AML-193 (cell line): ENCODE data around the gene POLN.

Source experiments
- DNase-seq, 2 experiments: peaks; one replicate each; lab custom pipeline; 2025; lab: John Stamatoyannopoulos, UW

Gene POLN

DNA sequence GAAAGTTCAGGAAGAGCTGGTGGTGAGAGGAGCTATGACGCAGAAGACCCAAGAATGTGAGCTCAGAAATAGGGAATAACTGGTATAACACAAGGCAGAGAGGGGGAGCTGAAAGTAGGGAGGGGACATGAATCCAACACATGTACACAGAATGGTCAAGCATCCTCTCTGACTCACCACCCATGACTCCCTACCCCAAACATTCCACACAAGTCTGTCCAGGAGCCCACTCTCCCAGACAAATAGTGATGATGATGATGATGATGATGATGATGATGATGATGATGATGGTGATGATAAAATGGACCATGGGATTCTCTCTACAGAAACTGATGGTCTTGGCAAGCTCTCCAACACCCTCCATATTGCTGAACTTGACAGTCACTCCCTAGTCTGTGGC, 136.4 kb downstream of the POLN start:
- no peak for DNase-seq

DNA sequence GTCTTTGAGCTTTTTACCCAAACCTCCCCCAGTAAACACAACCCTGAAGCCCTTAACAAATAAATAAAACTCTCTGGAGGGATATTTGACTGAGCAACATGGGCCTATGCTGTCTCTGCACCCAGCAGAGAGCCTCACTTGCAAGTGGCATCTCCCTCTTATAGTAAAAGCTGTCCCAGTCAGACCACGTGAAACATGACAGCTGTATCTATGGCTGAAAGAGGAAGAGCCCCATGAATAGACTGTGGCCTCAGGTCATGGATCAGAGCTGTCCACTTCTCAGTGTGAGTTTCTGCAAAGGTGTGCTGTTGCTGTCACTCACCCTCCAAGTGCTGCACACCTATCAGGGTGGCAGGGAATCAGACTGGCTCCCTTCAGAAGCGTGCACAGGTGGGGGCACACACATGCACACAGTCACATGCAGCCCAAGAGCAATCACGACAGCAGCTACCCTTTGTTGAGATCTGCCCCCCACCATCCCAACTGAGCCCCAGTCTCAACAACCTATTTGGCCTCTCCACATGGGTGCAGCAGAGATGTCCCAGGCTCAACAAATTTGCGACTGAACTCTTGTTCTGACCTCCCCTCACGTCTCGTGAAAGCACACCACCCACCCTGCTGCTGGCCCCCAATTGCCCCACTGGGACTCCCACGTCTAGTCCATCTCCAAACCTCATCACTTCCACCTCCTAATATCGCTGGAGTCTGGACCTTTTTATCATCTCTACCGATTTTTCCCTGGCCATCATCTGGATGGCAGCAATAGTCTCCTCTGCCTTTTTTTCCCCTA, 137.2 kb downstream of the POLN start:
- no peak for DNase-seq

DNA sequence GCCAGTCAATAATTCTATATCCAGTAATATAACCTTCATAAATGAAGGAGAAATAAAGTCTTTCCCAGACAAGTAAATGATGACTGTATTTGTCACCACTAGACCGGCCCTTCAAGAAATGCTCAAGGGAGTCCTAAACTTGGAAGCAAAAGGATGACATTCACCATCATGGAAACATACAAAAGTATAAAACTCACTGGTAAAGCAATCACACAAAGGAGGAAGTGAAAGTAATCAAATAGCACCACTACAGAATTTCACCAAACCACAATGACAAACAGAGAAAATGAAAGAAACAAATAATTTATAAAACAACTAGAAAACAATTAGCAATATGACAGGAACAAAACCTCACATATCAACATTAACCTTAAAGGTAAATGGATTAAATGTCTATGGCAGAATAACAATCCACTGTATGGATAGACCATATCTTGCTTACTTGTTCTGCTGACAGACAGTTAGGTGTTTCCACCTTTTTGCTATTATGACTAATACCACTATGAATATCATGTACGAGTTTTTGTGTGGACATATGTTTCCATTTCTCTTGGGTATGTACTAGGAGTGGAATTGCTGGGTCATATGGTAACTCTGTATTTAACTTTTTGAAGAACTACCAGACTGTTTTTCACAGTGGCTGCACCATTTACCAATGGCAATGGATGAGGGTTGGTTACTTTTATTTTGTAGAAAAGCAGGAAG, 137.9 kb downstream of the POLN start:
- no peak for DNase-seq

DNA sequence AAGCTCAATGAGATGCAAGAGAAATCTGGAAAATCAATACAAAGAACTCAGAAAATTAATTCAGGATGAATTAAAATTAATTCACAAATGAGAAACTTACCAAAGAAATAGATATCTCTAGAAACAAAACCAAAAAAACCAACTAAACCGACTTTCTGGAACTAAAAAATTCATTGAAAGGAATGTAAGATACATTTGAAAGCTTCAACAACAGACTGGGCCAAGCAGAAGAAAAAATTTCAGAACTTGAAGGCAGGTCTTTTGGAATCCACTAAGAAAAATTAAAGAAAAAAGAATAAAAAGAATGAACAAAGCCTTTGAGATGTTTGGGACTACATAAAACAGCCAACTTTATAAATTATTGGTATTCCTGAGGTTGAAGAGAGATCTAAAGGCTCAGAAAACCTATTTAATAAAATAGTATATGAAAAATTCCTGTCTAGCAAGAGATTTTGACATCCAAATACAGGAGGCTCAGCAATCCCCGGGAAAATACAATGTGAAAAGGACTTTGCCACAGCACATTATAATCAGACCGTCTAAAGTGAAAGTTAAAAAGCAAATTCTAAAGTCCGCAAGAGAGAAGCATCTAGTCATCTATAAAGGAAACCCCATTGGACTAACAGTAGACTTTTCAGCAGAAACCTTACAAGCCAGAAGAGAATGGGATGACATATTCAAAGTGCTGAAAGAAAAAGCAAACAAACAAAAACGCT, 138.6 kb downstream of the POLN start:
- DNase-seq = no peak

DNA sequence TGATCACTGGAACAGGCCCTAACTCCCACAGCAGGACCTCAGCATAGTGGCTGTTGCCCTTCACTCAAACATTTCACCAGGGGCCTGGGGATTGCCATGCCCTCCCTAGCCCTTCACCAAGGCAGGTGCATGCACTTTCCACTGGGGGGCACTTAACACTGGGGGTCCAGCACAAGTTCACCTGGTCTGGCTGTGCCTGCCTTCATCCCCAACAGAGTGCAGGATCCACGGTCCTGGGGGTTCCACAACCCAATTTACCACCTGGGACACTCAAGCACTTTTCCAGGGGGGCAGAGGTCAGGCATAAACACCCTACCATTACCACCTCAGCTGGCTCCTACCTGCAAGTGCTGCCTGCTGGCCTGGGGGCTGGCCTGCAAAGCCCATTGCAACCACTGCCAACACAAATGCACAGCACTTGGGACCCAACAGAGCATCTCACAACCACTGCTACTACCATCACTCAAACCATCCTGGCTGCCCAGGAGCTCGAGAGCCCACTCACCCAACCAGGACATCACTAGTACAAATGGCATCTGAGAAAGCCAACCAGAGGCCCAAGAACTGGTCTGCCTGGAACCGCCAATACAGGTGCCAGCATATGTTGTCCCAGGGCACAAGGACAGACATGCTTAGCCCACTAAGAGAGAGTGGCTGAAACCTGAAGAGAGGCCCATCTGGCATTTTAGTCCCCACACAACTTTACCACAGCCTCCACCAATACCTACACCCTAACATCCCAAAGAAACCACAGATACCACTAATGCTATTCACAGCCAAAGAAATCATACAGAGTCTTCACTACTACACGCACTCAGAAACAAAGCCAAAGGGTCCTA, 139.7 kb downstream of the POLN start:
- no peak for DNase-seq

DNA sequence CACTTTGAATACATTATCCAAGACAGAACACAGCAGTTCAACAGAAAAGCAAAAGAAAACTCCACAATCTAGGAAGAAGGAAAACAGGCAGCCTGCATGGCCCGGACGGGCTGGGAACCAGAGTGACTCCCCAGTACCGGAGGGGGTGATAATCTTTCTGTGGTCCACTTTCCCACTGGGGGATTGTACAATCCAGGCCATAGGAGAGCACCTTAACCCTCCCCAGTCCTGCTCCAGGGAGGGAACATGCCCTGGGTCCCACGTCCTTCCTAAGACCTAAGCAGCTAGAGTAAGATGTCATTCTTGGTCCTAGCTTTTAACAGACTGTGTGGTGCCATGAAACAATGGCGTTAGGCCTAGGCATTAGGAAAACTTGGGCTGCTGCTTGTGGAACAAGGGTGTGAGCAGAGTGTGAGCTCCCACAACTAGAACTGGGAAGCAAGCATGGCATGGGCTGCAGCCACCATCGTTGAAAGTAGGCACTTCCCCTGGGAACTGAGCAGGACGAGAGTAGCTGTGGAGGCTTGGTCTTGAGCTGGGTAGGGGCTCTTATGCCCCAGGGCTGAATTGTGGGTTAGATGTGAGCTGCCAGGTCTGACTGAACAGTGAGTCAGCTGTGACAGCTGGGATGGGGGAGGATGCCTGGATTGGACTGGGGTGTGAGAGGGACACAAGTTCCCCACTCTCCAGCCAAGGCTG, 140.4 kb downstream of the POLN start:
- DNase-seq = no peak

DNA sequence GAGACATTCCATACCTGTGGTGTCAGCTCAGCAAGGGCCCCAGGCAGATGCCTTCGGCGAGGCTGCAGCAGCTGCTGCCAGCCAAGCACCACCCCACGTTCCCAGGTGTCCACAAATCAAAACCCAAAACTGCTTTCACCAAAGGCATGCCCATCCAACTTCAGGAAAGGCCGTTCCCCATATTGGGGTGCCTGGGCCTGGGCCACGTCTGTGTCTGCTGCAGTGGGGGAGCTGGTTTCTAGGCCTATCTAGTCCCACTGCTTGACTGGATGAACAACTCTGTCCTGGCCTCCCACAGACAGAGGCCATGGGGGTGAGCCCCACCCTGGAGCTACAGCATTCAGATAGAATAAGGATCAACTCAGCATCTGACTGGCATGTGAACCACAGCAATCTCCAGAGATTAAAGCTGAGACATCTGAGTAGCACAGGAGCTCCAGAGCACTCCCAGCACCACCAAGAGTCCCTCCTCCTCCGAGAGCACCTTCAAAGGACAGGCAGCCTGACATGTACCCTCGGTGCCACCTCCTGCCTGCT, 145.8 kb downstream of the POLN start:
- DNase-seq = no peak

DNA sequence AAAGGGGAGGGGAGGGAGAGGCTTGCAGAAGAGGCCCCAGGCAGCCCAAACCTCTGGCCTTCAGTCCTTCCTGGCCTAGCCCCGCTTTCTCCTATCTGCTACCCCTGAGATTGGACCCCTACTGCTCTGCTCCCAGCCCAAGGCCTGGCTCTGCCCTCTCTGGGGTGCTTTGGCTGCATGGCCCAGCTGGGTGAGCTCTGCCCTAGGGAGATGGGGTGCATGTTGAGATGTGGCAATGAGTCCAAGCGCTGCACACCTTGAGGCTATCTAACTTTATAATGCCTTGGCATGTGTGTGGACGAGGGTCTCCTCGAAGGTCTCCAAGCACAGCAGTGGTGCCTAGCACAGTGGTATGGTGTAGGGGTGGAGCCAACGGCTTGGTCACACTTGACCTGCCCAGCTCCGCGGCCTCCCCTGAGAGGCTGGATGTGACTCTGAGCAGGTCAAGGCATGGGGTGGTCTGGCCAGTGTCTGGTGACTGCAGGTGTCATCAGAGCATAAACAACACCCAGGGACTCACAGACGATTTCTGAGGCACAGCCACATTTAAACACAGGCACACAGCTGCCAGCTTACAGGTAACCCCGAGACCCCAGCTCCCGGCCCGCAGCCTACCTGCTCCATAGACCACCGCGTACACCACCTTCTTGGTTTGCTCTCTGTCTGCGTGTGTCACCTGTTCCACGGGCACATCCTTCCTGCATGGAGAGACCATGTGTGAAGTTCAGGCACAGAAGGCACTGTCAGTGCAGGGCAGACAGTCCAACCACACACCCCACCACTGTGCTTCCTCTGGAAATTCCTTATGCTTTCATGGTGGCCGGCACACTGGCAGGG, 146.5 kb downstream of the POLN start:
- no peak for DNase-seq

DNA sequence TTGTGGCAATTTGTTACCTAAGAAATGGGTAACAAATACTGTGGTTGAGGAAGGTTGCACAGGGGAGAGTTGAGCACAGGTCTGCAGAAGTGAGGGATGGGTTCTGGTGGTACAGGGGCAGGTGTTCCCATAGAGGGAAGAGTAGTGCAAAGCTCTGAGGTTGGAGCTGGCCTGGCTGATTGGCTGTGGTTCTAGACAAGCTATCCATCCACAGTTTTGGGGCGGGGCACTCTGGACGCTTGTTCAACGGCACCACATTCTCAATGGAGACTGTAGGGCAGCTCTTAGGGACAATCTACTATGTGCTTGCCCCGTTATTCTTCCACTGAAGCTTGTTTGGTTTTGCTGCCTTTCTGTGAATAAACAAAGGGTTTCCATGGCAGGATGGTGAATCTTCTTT, 147.4 kb downstream of the POLN start:
- no peak for DNase-seq

DNA sequence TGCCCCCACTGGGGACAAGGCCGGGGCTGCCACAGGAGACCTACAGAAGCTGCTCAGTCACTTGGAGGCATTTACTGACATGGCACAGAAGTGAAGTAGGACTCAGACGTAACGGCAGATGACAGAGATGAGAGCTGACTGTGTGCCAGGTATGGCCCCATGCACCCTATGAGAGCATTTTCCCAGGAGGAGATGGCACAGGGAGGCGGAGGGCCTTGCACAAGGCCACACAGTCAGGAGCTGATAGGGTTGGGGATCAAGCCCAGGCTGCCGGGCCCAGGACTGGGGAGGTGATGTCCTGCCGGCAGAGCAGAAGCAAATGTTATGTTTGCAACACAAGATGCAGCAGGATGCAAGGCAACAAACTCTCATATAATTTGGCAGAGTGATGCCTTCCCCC, 148.7 kb downstream of the POLN start:
- DNase-seq = no peak

DNA sequence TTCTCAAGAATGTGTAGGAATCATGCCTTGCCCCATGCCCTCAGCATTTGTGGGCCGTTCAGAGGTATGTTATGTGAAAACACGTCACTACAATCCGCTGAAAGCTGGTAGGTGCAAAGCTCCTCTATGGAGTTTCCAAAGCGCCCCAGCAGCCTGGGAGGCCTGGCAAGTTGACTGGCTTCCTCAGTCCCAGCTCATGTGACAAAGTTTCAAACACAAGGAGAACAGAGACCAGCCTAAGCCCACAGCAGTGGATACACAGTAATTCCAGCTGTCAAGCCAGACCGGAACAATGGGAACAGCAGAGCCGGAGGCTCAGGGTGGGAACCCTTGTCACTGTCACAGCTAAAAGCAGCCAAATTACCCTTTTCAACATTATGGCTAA, 149.3 kb downstream of the POLN start:
- DNase-seq = no peak

DNA sequence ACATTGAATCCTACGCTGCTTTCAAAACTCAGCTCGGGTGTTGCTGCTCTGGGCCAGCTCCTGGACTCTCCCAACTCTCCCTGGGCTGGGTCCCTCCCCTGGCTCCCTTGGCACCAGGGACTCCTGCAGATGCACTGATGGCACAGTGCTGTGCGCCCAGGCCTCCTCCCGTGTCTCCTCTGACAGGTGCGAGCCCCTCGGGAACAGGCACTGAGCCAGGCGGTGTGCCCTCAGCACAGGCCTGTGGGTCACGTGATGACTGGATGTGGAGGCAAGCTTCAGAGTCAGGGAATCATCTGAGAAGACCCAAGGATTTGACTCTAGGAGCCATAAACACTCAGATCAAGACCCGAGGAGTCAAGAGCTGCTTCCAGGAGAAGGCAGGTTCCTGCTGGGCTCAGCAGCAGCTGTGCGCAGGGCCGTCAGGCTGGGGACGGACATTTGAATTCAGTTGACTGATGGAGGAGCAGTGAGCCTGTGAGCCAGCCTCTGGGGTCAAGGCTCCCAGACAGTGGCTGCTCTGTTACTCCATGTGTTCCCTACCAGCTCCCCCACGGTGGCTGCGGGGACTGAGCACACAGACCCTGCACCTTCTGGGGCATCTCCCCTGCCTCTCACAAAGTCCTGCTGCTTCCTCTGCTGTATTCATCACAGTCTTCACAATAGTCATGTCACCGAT, 149.8 kb downstream of the POLN start:
- DNase-seq = no peak

DNA sequence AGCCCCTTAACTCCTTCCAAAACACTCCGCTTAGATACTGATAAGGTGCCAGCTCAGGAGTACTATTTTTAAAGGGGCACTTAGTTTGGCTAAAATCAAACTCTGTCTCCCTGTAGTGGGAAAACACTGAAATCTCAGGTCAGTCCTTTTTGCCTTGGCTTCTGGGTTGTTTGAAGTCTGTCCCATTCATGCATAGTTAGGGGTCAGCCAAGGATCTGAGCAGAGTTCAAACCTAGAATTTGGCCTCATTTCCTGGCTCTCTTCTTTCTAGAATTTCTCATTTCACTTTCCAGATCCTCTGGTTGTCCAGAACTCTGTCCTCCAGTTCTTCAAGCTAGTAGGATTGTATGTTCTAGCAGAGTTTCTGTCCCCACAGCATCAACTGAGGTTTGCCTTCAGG, 151.3 kb downstream of the POLN start:
- DNase-seq = no peak

DNA sequence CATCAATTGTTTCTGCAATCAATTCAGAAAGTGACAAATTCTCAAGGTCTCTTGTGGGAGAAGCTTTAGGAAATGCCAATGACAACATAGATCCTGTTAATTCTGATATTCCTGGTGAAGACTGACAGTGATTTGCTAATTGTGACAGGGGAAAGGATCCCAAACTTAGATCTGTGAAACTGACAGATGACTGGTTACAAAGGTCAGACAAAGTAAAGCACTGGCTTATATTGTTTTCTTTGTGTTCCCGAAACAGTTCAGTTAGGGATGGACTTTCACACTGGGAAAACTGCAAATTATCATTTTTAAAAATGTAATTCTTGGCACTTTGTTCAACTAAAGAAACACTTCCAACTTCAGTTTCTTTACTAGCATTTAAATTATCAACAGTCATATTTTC, 152.7 kb downstream of the POLN start:
- DNase-seq = no peak

DNA sequence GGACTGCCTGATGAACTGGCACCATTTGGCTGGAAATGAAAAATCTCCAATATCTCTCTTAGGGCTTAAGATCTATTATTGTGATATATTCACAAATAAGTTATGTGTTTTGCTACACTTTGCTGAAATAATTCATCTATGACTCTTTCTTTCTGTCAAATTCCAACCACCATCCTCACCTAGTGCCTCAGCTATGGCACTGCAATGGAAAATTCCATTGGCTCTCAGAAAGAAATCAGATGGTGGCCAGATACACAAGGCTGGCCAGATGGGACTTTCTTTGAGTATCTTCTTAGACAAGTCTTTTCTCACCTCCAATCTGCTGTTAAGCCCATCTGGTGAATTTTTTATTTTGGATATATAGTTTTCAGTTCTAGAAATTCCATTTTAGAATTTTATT, 154.8 kb downstream of the POLN start:
- no peak for DNase-seq

DNA sequence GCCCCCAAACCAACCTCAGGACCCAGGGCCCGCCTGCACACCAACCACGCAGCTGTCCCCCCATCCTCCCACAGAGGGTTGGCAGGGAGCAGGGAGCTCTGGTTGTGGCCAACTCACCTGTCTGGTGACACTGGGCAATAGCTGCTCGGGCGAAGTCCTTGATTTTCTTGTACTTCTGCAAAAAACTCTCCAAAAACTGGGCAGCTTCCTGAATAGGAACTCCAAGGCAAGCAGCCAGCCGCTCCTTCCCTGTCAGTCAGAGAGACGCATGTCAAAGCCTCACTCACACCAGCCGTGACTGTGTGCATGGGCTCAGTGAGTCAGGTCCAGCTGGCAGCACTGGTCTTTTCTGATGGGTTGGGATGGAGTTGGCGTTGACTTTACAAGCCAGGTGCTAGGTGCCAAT, 156.4 kb downstream of the POLN start:
- no peak for DNase-seq

DNA sequence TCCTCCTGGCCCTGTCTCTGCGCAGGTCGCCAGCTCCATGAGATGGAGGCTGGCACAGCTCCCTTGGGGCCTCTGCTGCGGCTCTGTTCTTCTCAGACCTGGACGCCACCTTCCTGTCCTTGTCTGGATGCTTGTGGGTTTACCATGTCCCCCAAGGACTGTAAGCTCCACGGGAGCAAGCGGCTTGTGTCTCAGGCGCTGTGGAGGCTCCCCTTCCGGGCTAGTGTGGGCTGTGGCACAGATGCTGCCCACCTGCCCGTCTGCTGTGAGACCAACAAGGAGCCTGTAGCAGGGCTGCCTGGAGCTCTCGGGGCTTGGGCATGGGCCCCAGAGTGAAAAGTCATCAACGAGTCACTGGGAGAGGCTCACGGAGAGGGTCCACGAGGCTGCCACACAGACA, 157.6 kb downstream of the POLN start:
- no peak for DNase-seq

DNA sequence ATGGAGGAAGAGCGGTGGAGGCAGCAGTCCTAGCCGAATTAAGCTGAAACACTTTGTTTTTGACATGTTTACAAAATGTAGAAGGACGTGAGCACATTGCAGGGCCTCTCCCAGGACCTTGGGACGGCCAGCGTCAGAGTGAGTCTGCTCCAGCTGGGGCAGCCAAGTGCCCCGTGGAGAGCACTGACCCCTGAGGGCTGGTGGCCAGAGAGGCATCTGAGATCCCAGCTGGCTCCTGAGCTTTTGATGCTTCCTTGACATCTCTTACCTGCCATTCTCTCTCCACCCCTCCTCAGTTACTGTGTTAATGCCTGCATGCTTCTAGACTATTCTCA, 158.1 kb downstream of the POLN start:
- no peak for DNase-seq

DNA sequence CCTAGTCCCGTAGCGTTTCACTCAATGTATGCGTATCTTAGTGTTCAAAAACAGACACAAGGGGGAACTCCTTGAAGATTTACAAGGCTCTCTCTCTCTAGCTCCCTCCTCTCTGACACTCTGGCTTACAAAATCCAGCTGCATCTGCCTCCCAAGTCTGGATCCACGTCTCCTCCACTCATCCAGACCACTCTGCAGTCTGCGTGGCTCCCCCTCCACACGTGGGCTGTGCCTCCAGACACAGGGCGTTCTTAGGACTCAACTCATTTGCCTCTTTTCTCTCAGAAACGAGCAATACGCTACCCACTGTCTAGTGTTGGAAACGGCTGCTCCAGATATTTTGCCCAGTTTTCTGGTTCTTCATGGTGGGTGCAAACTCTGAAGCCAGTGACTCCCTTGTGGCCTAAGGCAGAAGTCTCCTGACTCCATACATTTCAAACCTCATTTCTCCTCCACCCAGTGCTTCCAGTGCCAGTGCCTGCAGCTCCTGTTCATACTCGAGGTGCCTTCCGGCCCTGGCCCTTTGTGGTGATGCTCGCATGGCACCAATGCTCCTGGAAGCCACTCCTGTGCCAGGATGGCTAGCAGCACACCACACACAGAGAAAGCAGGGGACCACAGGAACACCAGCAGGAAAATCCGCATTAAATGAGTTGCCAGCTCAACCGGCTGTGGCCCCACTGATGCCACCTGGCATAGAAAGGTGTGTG, 158.7 kb downstream of the POLN start:
- DNase-seq = no peak
